Osteocyte (in vitro differentiated cells): Measurements from ENCODE around the gene HOXA7. TPM values are rescaled to one million over a fixed set of nuclear protein-coding genes. Genes with fewer than 3 reads are reported as not detected.

Experiments
- DNase-seq: peaks from one replicate; pipeline ENCODE4 v3.0.0; 2021; ENCODE audit warnings: mixed read lengths; ENCODE audit not compliant: unreplicated experiment; ENCODE audit errors: extremely low spot score
- H3K27ac Mint-ChIP-seq: one replicate; pipeline ENCODE4 v1.8.0; 2021; ENCODE audit warnings: mild to moderate bottlenecking, mixed read lengths; ENCODE audit not compliant: unreplicated experiment
- H3K27me3 Mint-ChIP-seq: one replicate; pipeline ENCODE4 v1.8.0; 2021; ENCODE audit warnings: mixed read lengths; ENCODE audit not compliant: unreplicated experiment
- H3K36me3 Mint-ChIP-seq: one replicate; pipeline ENCODE4 v1.8.0; 2021; ENCODE audit warnings: mixed read lengths; ENCODE audit not compliant: unreplicated experiment
- H3K4me1 Mint-ChIP-seq: one replicate; pipeline ENCODE4 v1.8.0; 2021; ENCODE audit warnings: mixed read lengths; ENCODE audit not compliant: unreplicated experiment
- H3K4me3 Mint-ChIP-seq: one replicate; pipeline ENCODE4 v1.8.0; 2021; ENCODE audit warnings: mild to moderate bottlenecking, moderate library complexity, mixed read lengths; ENCODE audit not compliant: unreplicated experiment
- H3K9me3 Mint-ChIP-seq: one replicate; pipeline ENCODE4 v1.8.0; 2021; ENCODE audit warnings: mixed read lengths; ENCODE audit not compliant: unreplicated experiment
- total RNA-seq: library from RNA; stranded (reverse); gene quantifications from 2 replicates; pipeline ENCODE4 v1.2.1, GENCODE V29; 2021
- TF ChIP-seq, protein P1 (sequence below): fragments of 200-600 bp; sonication (generic); IDR thresholded peaks from 2 replicates; pipeline ENCODE4 v1.5.0; 2021; ENCODE audit warnings: antibody characterized with exemption, mild to moderate bottlenecking, moderate library complexity

HOXA7 gene
- total RNA-seq, 1 donor from 2014 or later: not detected

DNA sequence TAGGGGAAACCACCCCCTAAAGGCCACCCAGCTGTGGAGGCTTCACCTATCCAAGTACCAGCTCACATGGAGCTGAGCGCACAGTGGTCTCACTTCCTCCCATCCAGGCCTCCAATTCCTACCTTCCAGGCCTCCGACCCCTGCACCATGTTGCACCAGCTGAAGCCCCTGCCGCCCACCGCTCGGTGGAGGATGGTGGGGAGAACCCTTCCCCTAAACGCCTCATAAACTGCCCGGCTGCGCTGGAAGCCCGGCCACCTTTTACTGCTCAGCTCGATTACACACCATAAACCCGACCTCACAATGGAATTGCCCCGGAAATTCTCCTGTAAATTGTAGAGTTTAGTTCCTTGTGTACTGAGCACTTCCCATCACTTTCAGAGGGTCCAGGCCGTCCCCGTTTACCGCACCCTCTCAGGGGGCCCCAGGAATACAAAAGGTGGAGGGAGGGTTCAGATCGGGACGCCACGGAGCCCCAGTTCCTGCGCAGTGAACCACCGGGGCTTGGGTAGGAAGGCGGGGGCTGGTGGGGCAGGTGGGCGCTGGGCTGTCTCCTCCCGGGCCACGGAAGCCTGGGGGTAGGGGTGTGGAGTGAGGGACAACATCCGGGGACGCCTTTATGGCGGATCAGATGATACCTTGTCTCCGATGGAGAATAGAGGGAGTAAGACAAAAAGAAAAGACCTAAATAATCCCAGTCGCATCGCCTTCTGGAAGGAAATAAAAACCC is 1.4 kb upstream of the HOXA7 start:
- Mint-ChIP-seq H3K27ac (no peak overlapping the region), H3K4me1 (peaks cover 12% of the 10 kb centered on the region), H3K27me3 (peaks cover 87% of the 10 kb centered on the region), H3K36me3 (peaks cover 1% of the 10 kb centered on the region), H3K9me3 (peaks cover 7% of the 10 kb centered on the region), H3K4me3 (no peak overlapping the region)
- TF ChIP-seq, protein P1, sequence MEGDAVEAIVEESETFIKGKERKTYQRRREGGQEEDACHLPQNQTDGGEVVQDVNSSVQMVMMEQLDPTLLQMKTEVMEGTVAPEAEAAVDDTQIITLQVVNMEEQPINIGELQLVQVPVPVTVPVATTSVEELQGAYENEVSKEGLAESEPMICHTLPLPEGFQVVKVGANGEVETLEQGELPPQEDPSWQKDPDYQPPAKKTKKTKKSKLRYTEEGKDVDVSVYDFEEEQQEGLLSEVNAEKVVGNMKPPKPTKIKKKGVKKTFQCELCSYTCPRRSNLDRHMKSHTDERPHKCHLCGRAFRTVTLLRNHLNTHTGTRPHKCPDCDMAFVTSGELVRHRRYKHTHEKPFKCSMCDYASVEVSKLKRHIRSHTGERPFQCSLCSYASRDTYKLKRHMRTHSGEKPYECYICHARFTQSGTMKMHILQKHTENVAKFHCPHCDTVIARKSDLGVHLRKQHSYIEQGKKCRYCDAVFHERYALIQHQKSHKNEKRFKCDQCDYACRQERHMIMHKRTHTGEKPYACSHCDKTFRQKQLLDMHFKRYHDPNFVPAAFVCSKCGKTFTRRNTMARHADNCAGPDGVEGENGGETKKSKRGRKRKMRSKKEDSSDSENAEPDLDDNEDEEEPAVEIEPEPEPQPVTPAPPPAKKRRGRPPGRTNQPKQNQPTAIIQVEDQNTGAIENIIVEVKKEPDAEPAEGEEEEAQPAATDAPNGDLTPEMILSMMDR: no peak
- no peak for DNase-seq

DNA sequence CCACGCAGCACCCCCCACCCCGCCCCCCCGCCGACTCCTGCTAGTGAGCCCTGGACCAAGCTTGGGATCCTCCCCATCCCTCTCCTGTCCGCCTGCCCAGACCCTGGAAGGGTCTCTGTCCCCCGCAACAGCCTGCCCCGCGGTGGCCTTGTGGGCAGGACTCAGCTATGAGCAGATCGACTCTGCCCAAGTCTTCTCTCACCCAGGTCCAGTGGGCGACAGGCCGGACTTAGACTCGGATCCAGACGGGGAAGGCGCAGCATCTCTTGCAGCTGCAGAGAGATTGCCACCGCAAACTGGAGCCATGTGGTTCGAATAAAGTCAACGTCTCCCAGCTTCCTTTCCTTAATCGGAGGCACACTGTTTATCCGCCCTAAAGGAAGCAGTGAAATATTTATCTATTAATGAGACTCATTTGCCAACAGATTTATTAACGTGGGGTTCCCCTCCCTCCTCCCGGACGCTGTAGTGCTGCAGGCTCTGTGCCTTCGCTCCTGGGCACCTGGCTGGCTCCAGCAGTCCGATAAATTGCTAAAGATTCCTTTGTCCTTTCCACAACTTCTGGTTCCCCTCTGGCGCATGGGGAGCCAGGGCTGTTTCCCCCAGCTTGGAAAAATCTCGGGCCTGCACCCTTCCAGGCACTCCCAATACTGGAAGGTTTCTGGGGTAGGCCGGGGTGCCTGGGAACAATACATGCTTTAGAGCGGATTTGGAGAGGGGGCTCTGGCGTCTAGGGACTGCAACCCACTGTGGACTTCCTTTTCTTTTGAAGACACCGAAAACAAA is 634 bp upstream of the HOXA7 start:
- Mint-ChIP-seq H3K9me3 (peaks cover 7% of the 10 kb centered on the region), H3K4me3 (no peak overlapping the region), H3K4me1 (peaks cover 12% of the 10 kb centered on the region), H3K27me3 (peaks cover 86% of the 10 kb centered on the region), H3K27ac (no peak overlapping the region), H3K36me3 (peaks cover 1% of the 10 kb centered on the region)
- DNase-seq: no peak
- TF ChIP-seq, protein P1: no peak

DNA sequence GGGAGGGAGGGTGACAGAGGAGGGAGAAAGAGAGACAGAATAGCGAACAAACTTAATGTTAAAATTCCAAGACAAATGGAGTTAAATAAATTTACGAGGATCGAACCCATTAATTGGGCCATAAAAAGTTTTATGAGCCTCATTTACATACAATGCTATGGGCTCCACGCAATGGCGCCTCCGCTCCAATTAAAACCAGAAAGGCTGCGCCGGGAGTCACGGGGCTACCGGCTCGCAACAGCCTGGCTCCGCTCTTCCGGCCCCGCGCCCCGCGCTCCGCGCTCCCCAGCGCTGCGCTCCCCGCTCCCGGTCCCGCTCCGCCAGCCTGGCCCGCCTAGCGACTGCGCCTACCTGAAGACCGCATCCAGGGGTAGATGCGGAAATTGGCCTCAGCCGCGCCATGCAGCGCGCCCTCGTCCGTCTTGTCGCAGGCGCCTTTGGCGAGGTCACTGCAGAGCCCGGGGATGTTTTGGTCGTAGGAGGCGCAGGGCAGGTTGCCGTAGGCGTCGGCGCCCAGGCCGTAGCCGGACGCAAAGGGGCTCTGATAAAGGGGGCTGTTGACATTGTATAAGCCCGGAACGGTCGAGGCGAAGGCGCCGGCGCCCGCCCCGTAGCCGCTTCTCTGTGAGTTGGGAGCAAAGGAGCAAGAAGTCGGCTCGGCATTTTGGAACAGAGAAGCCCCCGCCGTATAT is 513 bp downstream of the HOXA7 start:
- peaks cover 90% of the 10 kb centered on the region for H3K27me3 Mint-ChIP-seq
- DNase-seq: no peak
- peaks cover 1% of the 10 kb centered on the region for H3K36me3 Mint-ChIP-seq
- peaks cover 18% of the 10 kb centered on the region for H3K4me1 Mint-ChIP-seq
- TF ChIP-seq, protein P1: no peak
- no peak overlapping the region for H3K27ac Mint-ChIP-seq
- H3K9me3 Mint-ChIP-seq: peaks cover 7% of the 10 kb centered on the region
- no peak overlapping the region for H3K4me3 Mint-ChIP-seq

DNA sequence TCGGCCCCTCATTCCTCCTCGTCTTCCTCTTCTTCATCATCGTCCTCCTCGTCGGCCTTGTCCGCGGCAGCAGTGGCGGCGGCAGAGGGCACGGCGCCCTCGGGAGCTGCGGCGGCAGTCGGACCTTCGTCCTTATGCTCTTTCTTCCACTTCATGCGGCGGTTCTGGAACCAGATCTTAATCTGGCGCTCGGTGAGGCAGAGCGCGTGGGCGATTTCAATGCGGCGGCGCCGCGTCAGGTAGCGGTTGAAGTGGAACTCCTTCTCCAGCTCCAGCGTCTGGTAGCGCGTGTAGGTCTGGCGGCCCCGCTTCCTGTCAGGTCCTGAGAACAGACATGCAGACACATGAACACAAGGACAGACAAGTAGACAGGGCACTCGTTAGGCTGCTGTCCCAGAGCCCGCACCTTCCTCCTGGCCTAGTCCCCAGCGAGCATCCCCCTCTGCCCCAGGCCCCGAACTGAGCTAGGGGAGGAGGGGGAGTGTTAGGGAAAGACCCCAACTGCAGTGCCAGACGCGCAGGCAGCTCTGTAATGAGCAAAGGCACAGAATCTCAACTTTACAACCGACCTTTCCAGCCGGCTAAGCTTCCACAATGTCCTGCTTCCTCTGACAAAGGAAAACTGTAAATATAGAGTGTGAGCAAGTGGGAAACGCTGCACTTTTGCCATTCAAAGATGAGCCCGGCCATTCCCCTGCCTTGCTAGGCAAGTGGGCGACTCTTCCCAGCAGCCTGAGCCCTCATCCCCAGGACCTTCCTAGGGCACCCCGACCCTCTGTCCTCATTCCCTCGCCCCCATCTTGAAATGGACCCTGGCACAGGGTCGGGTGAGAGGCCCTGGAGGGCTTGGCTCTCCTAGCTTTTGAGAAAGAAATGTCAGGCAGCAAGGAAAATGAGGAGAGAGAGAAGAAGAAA is 1.3 kb downstream of the HOXA7 start:
- Mint-ChIP-seq H3K4me3 (no peak overlapping the region), H3K27ac (no peak overlapping the region), H3K27me3 (peaks cover 94% of the 10 kb centered on the region), H3K36me3 (peaks cover 1% of the 10 kb centered on the region), H3K4me1 (peaks cover 18% of the 10 kb centered on the region), H3K9me3 (peaks cover 7% of the 10 kb centered on the region)
- TF ChIP-seq, protein P1: no peak
- no peak for DNase-seq
